ENCODE data around the gene MTAP. TPM values are rescaled to one million over a fixed set of nuclear protein-coding genes. Genes with fewer than 3 reads are reported as not detected.
A peak's percentile ranks its signal among the peaks of the same experiment; 100 is the strongest.

MTAP gene
- total RNA-seq = 10 to 100 TPM; 10.9 to 25.1 TPM

GRCh38 chr9:21802418-21803000 lies at the start of gene MTAP:
Gene MTAP (plus strand): TSS chr9:21802636. CDS start chr9:21802749, 113 bp downstream.
- Histone ChIP-seq H3K4me3 (peak within 1 kb of the TSS; percentile 83 to 86), H3K9me3 (no peaks in the 10 kb centered on the region), H3K36me3 (replicated peaks in 1 of 2; ENCODE audit: insufficient read depth in 1 of 2, low read depth in 2 of 2) (no peaks in the 10 kb centered on the region), H3K27ac (peak within 1 kb of the TSS; percentile 77 to 91 (median 85)), H3K4me1 (peaks cover 29% of the 10 kb centered on the region), H3K27me3 (no peaks in the 10 kb centered on the region)
- 0 to 1% methylated on average over 13 to 46 of the region's 48 CpGs for WGBS, 2 donors
- DNase-seq = peak; percentile 94 to 96 (median 94)
- intact Hi-C loops (cut with DNase I) = no loop called here
- TF ChIP-seq CTCF (IDR thresholded peaks at IDR 0.05) (no peak), POLR2A (IDR thresholded peaks at IDR 0.05) (peak; percentile 89 to 96 (median 96))
- ATAC-seq = peak; percentile 97

- H3K36me3 ChIP-seq (replicated peaks in 1 of 2; ENCODE audit: insufficient read depth in 1 of 2, low read depth in 2 of 2) = no peaks in the 10 kb centered on the region
- no peak for ATAC-seq
- 84 to 89% methylated on average over 1 of the region's 1 CpG for WGBS, 2 donors
- H3K4me1 ChIP-seq = no peaks in the 10 kb centered on the region
- intact Hi-C loops (cut with DNase I) = no loop called here
- H3K4me3 ChIP-seq = no peak overlapping the region
- no peak for DNase-seq
- no peaks in the 10 kb centered on the region for H3K9me3 ChIP-seq
- no peak overlapping the region for H3K27ac ChIP-seq
- no peaks in the 10 kb centered on the region for H3K27me3 ChIP-seq
- TF ChIP-seq POLR2A (IDR thresholded peaks at IDR 0.05) (no peak), CTCF (IDR thresholded peaks at IDR 0.05) (no peak)
These were observed 48.9 kb upstream of the MTAP start for GRCh38 chr9:21753523-21753922.

GRCh38 chr9:21754741-21755140 lies 47.7 kb upstream of the MTAP start:
- TF ChIP-seq POLR2A (IDR thresholded peaks at IDR 0.05) (no peak), CTCF (IDR thresholded peaks at IDR 0.05) (no peak)
- no peaks in the 10 kb centered on the region for H3K36me3 ChIP-seq (replicated peaks in 1 of 2; ENCODE audit: insufficient read depth in 1 of 2, low read depth in 2 of 2)
- no peak overlapping the region for H3K27ac ChIP-seq
- ATAC-seq = no peak
- no peaks in the 10 kb centered on the region for H3K4me1 ChIP-seq
- 48 to 56% methylated on average over 2 of the region's 2 CpGs for WGBS, 2 donors
- intact Hi-C loops (cut with DNase I) = no loop called here
- DNase-seq = no peak
- H3K27me3 ChIP-seq = no peaks in the 10 kb centered on the region
- H3K4me3 ChIP-seq = no peak overlapping the region
- H3K9me3 ChIP-seq = no peaks in the 10 kb centered on the region

- intact Hi-C loops (cut with DNase I) = no loop called here
- 80 to 81% methylated on average over 1 of the region's 1 CpG for WGBS, 2 donors
- Histone ChIP-seq H3K27ac (no peak overlapping the region), H3K36me3 (replicated peaks in 1 of 2; ENCODE audit: insufficient read depth in 1 of 2, low read depth in 2 of 2) (no peaks in the 10 kb centered on the region), H3K27me3 (no peaks in the 10 kb centered on the region), H3K9me3 (no peaks in the 10 kb centered on the region), H3K4me3 (no peak overlapping the region), H3K4me1 (no peaks in the 10 kb centered on the region)
- ATAC-seq (no peak), DNase-seq (no peak)
- TF ChIP-seq CTCF (IDR thresholded peaks at IDR 0.05) = no peak
- no peak for TF ChIP-seq POLR2A (IDR thresholded peaks at IDR 0.05)
These were observed 43.9 kb upstream of the MTAP start for GRCh38 chr9:21758540-21758939.

GRCh38 chr9:21761309-21761901 lies 41.0 kb upstream of the MTAP start:
- H3K27me3 ChIP-seq = no peaks in the 10 kb centered on the region
- no peak overlapping the region for H3K27ac ChIP-seq
- ATAC-seq (no peak), DNase-seq (no peak)
- intact Hi-C loops (cut with DNase I) = no loop called here
- no peaks in the 10 kb centered on the region for H3K9me3 ChIP-seq
- WGBS, 2 donors = 33 to 46% methylated on average over 4 of the region's 4 CpGs
- no peaks in the 10 kb centered on the region for H3K4me1 ChIP-seq
- TF ChIP-seq CTCF (IDR thresholded peaks at IDR 0.05) (no peak), POLR2A (IDR thresholded peaks at IDR 0.05) (no peak)
- no peak overlapping the region for H3K4me3 ChIP-seq
- H3K36me3 ChIP-seq (replicated peaks in 1 of 2; ENCODE audit: insufficient read depth in 1 of 2, low read depth in 2 of 2) = no peaks in the 10 kb centered on the region

Data from body of pancreas (tissue), 4 donors.